Lower lobe of right lung (tissue), 2 donors: Measurements from ENCODE around the gene PASK. TPM values are rescaled to one million over a fixed set of nuclear protein-coding genes. Genes with fewer than 3 reads are reported as not detected.

Experiments used
- ATAC-seq, 2 donors: fragments of 200-7000 bp; cut with Tn5 transposase; one replicate each; pipeline ENCODE4 v1.9.1; 2020 to 2022; ENCODE audit warnings: mild to moderate bottlenecking in 2 of 2, moderate library complexity in 2 of 2
- DNase-seq: peaks from one replicate; pipeline ENCODE4 v3.0.0-alpha.2; 2020
- H3K27ac ChIP-seq: fragments of 200-600 bp; one replicate; pipeline ENCODE4 v1.8.0; 2022
- H3K27me3 ChIP-seq: fragments of 200-600 bp; one replicate; pipeline ENCODE4 v1.8.0; 2022; ENCODE audit warnings: low read depth
- H3K36me3 ChIP-seq: fragments of 200-600 bp; one replicate; pipeline ENCODE4 v1.8.0; 2022; ENCODE audit warnings: mild to moderate bottlenecking
- H3K4me1 ChIP-seq: fragments of 200-600 bp; one replicate; pipeline ENCODE4 v1.8.0; 2022
- H3K4me3 ChIP-seq: fragments of 200-600 bp; one replicate; pipeline ENCODE4 v1.8.0; 2022; ENCODE audit warnings: mild to moderate bottlenecking
- H3K9me3 ChIP-seq: fragments of 200-600 bp; one replicate; pipeline ENCODE4 v1.8.0; 2022
- CTCF ChIP-seq: fragments of 200-600 bp; IDR thresholded peaks from one replicate; pipeline ENCODE4 v1.8.0; 2022; ENCODE audit warnings: antibody characterized with exemption, mild to moderate bottlenecking
- intact Hi-C: fragments of 100-400 bp; cut with DNase I; formaldehyde crosslinking; loops from one replicate; pipeline ENCODE4 v1.11.0; 2022
- total RNA-seq: library from RNA; stranded (reverse); fragmentation: NEBNext Ultra II Directional; extraction: Animal tissue kit (Norgen Biotek cat#: 25700); gene quantifications from one replicate; pipeline ENCODE4 v1.2.1, GENCODE V29; 2021
- donor health status: DM: no; HTN: yes; CAD: no; lungs with severe emphysema.

PASK gene
- total RNA-seq, 1 donor from 2014 or later, result 10.8 TPM

GRCh38 chr2:241163601-241164118 lies 14.4 kb upstream of the PASK start:
- intact Hi-C loops, result no loop called here
- TF ChIP-seq CTCF, result no peak
- Histone ChIP-seq H3K27ac (no peak overlapping the region), H3K4me3 (no peak overlapping the region), H3K27me3 (no peaks in the 10 kb centered on the region), H3K9me3 (no peaks in the 10 kb centered on the region), H3K36me3 (peaks cover 83% of the 10 kb centered on the region), H3K4me1 (peaks cover 6% of the 10 kb centered on the region)
- ATAC-seq (no peak), DNase-seq (no peak)

- Histone ChIP-seq H3K27ac (peak overlapping the region; percentile 53), H3K27me3 (no peaks in the 10 kb centered on the region), H3K4me1 (peaks cover 13% of the 10 kb centered on the region), H3K36me3 (peaks cover 81% of the 10 kb centered on the region), H3K9me3 (no peaks in the 10 kb centered on the region), H3K4me3 (no peak overlapping the region)
- TF ChIP-seq CTCF, result no peak
- intact Hi-C loops, result no loop called here
- peak; percentile 80 to 81 for ATAC-seq
- DNase-seq, result peak; percentile 55
Observed at GRCh38 chr2:241161646-241162281, 12.5 kb upstream of the PASK start.

GRCh38 chr2:241160318-241160717 lies 11.0 kb upstream of the PASK start:
- intact Hi-C loops, result no loop called here
- Histone ChIP-seq H3K9me3 (no peaks in the 10 kb centered on the region), H3K4me1 (peaks cover 13% of the 10 kb centered on the region), H3K27ac (no peak overlapping the region), H3K27me3 (no peaks in the 10 kb centered on the region), H3K4me3 (no peak overlapping the region), H3K36me3 (peaks cover 74% of the 10 kb centered on the region)
- DNase-seq (no peak), ATAC-seq (no peak)
- no peak for TF ChIP-seq CTCF

GRCh38 chr2:241159116-241159515 lies 9.8 kb upstream of the PASK start:
- no peak for TF ChIP-seq CTCF
- ATAC-seq (no peak), DNase-seq (no peak)
- Histone ChIP-seq H3K4me1 (peaks cover 13% of the 10 kb centered on the region), H3K9me3 (no peaks in the 10 kb centered on the region), H3K36me3 (peaks cover 74% of the 10 kb centered on the region), H3K27ac (no peak overlapping the region), H3K4me3 (no peak overlapping the region), H3K27me3 (no peaks in the 10 kb centered on the region)
- intact Hi-C loops, result no loop called here

- no peak overlapping the region for H3K4me3 ChIP-seq
- peaks cover 13% of the 10 kb centered on the region for H3K4me1 ChIP-seq
- no peak for DNase-seq
- no peak for ATAC-seq
- TF ChIP-seq CTCF, result no peak
- intact Hi-C loops, result no loop called here
- H3K27ac ChIP-seq, result no peak overlapping the region
- no peaks in the 10 kb centered on the region for H3K27me3 ChIP-seq
- peaks cover 72% of the 10 kb centered on the region for H3K36me3 ChIP-seq
- H3K9me3 ChIP-seq, result no peaks in the 10 kb centered on the region
Observed at GRCh38 chr2:241158546-241158900, 9.3 kb upstream of the PASK start.
